Fibroblast of skin of scalp (primary cell): Measurements from ENCODE around the gene TOP3A.

Experiments
- DNase-seq: peaks from one replicate; pipeline ENCODE4 v3.0.0-alpha.2; 2013

Gene TOP3A

GRCh38 chr17:18229771-18230170 lies 85.0 kb downstream of the TOP3A start:
- no peak for DNase-seq

DNA sequence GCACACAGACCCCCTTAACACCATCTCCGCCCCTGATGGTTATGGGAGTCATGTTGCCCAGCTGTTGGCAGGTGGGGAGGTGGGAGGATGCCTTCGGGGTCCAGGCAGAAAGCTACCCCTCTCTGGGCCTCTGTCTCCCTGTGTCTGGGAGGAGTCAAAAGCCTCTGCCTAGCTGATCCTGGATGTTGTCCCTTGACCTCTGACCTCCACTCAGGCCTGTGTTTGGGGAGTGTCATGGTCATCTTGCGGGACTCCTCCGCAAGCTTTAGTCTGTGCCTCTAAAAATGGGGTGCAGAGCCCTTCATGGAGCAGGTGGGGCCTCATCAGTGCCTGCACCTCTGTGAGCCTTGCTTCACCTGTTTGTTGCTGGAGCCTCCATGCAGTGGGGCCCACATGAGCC lies 85.5 kb downstream of the TOP3A start:
- DNase-seq: no peak

GRCh38 chr17:18228176-18228682 lies 86.6 kb downstream of the TOP3A start:
- DNase-seq: no peak

- no peak for DNase-seq
Observed at GRCh38 chr17:18227635-18228034, 87.2 kb downstream of the TOP3A start.

DNA sequence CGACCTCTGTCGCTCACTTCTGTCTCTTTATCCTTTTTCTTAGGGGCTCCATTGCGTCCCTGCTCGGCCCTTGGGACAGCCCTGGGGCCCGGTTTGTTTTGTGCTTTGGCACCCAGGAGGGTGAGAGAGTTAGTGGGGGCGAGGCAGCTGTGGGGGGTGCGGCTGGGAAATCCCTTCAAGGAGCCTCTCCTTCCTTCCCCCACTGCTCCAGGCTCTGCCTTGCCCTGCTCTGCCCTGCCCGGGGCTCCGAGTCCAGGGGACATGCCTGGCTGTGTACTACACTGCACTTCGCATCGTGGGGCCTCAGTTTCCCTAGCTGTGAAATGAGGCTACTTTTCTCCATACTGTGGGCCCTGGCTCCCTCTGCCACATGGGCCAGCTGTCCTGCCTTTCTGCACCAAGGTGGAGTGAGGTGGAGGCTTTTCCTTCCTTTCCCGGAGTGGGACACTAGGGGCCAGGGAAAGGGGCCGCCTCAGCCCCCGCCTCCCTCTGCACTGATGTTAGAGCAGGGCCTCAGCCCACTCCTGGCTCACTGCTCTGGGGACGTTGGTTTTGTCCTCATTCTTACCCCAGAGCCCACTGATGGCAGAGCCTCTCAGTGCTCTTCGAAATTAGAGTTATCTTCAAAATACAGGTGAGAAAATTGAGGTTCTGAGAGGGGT lies 88.4 kb downstream of the TOP3A start:
- no peak for DNase-seq

- DNase-seq: no peak
Observed at GRCh38 chr17:18225642-18226283, 89.0 kb downstream of the TOP3A start.

DNA sequence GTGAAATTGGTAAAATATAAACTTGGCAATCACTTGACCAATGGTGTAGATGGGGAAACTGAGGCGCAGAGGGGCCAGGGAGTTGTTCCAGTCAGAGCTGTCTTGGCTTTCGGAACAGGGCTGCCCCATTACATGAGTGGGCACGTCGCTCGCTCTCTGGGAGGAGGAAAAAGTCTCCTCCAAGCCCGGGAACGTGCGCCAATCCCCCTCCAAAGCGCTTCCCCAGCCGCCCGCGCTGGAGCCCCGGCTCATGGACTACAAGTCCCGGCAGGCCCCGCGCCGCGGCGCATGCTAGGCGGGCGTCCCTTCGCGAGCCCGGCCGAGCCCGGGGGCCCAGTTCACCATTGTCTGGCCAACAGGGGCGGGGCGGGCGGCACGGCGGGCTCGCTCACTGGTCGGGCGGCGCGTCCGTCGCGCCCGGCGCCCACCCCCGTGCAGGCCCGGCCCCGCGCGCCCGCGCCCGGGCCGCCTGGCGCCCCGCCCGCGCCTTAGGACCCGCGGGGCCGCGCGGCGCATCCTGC lies 89.6 kb downstream of the TOP3A start, which contains the start of gene LLGL1:
Gene LLGL1 (plus strand): TSS at position 515 of the 521 bp plus-strand sequence. CDS start 48 bp downstream, outside the sequence.
- peak; percentile 97 for DNase-seq

- peak; percentile 74 for DNase-seq
Observed at GRCh38 chr17:18224387-18225120, 90.2 kb downstream of the TOP3A start.

- DNase-seq: no peak
Observed at GRCh38 chr17:18224053-18224386, 90.8 kb downstream of the TOP3A start.
